NCI-H1930 (cell line): Measurements from ENCODE around the gene PHIP.
"Not testable (repeated sequence)": the region's sequence is repeated elsewhere in the genome, so short reads cannot be mapped to it uniquely, and the experiment has no call there.

Experiments used
- DNase-seq, 2 experiments: peaks; one replicate each; lab custom pipeline; 2025; lab: John Stamatoyannopoulos, UW

Gene PHIP

DNA sequence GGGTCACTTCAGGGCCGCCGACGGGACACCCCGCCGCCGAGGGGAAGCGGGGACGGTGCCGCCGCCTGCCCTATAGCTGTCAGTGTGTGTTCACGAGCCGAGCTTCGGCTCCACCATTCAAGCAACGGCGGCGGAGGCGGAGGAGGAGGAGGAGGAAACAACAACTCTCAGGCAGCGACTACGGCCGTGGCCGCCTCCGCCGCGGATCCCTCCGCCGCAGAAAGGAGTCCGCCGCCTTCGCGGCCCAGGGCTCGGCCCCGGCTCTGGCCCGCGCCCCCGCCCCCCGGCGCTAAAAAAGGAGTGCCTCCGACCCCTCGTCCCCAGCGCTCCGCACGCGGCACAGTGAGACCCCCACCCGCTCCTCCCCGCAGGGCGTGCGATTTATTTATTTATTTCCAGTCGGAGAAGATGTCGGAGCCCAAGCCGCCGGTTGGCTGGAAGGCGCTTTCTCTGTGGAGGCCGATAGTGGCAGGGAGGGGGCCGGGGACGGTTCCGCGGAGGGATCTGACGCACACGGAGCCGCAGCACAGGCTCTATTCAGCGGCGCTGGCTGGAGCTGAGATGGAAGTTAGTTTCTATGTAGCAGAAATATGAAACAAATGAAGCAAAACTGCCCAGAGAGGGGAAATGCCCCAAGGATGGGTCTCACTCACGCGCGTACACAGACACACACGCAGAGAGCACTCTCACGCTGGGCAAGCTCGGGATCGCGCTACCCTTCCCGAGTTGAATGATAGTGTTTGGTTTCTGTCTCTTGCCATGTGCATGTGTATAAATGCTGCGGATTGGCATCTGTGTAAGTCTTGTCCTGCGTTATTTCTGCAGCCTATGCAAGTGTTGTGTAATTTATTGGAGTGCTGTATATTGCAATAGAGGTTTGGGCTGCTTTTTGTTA, at the start of gene PHIP:
Gene PHIP (minus strand): TSS at position 180 of the 895 bp plus-strand sequence. CDS start 186 bp downstream, outside the sequence.
- DNase-seq: peak; percentile 81 to 88

GRCh38 chr6:79127660-79128059, 49.6 kb upstream of the PHIP start:
- no peak for DNase-seq

DNA sequence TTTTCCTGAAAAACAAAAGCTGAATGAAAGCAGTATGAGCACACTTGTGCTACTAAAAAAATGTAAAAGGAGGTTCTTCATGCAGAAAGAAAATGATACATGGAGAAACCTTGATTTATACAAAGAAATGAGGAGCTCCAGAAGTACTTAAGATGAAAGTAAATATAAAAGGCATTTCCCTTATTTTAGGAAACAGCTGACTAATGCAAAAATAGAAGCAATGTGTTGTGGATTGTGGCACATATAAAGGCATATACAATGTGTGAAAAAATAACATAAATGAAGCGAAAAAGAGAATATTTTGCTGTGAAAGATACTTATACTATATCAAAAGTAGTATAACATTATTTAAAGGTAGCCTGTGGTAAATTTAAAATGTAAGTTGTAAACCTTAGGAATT, 41.2 kb upstream of the PHIP start:
- DNase-seq: no peak

- DNase-seq: no peak
These were observed 39.7 kb upstream of the PHIP start for GRCh38 chr6:79117752-79118151.

GRCh38 chr6:79115553-79116182, 37.6 kb upstream of the PHIP start:
- DNase-seq: no peak

DNA sequence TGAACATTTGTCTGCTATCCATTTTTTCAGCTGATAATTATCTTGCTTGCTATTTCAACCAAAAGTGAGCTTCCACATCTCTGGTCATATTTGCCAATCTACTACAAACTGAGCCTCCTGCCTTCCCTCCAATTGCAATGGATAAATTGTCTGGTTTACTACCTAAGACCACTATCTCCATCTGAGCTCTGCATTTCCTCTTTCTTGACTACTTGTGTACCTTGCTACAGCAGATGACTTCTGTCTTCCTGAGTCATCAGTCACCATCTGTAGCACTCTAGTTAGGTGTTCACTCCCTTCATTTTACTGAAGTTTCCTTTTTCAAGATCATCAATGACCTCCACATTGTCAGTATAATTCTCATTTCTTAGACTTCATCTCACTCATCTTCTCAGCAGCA, 33.5 kb upstream of the PHIP start:
- no peak for DNase-seq

DNA sequence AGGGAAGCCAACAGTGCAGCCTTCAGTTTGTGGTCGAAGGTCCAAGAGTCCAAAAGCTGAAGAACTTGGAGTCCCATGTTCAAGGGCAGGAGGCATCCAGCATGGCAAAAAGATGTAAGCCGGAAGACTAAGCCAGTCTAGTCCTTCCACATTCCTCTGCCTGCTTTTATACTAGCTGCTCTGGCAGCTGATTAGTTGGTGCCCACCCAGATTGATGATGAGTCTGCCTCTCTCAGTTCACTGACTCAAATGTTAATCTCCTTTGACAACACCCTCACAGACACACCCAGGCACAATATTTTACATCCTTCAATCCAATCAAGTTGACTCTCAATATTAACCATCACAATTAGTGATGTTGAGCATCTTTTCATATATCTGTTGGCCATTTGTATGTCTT, 23.1 kb upstream of the PHIP start:
- DNase-seq: no peak

DNA sequence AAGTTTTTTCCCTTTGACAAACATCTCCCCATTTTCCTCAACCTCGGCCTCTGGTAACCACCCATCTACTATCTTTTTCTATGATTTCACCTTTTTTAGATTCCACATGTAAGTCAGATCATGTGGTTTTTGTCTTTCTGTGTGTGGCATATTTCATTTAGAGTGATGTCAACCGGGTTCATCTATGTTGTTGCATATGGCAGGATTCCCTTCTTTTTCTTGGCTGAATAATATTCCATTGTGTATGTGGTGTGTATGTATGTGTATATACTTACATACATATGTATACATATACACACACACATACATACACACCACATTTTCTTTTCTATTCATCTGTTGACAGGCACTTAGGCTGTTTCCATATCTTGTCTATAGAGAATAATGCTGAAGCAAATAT, 22.2 kb upstream of the PHIP start:
- no peak for DNase-seq

DNA sequence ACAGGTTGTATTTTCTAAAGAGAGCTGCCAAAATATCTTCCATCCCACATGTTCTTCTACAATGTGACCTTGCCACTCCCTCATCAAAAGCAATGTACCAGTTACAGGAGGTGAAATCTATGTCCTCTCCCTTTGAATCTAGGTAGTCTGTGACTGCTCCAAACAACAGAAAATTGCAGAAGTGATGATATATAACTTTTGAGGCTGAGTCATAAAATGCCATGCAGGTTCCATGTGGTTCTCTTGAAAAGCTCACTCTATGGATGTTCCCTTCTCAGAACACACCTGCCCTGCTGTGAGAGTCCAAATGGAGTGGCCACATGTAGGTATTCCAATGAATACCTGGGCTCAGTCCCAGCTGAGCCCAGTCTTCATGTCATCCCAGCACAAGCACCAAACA, 16.9 kb upstream of the PHIP start:
- no peak for DNase-seq

DNA sequence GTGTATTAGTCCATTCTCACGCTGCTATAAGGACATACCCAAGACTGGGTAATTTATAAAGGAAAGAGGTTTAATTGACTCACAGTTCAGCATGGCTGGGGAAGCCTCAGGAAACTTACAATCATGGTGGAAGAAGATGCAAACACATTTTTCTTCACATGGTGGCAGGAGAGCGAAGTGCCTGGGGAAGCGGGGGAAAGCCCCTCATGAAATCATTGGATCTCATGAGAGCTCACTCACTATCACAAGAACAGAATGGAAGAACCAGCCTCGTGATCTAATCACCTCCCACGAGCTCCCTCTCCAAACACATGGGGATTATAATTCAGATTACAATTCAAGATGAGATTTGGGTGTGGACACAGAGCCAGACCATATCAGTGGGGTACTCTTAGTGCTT, 13.7 kb upstream of the PHIP start:
- DNase-seq: not testable (repeated sequence)

DNA sequence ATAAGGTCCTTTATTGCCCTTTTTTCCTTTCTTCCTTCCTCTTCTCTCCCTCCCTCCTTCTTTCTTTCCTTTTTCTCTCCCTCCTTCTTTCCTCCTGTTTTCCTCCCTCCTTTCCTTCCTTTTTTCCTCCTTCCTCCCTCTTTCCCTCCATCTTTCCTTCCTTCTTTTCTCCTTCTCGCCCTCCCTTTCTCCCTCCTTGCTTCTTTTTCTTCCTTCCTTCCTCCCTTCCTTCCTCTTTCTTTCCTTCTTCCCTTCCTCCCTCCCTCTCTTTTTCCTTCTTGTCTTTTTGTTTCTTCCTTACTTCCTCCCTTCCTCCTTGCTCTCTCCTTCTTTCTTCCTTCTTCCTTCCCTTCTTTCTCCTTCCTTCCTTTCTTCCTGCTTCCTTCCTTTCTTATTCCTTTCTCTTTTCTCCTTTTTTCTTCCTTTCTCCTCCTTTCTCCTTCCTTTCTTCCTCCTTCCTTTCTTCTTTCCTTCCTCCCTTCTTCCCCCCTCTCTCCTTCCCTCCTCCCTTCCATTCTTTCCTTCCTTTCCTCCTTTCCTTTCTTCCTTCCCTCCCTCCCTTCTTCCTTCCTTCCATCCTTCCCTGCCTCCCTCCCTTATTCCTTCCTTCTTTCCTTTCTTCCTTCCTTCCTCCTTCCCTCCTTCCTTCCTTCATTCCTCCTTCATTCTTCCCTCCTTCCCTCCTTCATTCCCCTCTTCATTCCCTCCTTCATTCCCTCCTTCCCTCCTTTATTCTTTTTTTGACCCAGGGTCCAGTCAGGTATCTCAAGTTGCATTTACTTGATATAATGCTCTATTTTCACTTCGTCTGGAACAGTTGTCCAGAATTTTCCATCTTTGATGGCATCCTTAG, 11.7 kb upstream of the PHIP start:
- DNase-seq: no peak

DNA sequence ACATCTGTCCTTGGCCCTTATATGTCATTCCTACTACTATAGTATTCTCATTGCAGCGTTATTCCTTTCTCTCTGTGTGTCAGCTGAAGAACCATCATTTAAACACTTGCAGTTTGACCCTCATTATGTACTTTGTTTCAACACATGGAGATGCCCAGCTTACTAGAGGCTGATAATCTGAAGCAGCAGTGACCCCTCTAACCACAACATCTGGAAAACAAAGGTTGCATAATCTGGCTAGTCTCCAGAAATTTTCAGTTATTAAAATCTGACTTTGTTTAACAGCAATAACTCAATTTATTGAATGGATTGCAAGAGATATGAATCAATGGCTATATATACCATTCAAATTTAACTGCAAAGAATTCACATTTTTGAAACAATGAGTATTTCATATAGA, 6.6 kb upstream of the PHIP start:
- DNase-seq: no peak

DNA sequence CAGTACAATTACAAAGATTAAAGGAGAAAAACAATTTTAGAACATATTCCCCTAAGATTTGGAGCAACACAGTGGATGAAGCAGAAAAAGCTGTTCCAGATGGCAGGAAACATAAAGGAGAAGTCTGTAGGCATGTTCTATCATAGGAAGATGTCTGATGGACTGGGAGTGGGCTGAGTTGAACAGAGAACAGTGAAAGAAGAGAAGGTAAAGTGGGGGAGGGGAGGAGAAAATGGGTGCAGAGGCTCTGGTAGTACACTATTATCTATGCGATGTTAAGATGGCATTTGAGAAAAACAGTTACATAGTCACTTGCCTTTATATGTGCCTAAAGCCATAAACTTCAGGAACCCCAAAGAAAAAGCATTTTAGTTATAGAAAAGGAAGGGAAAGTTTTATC, 4.2 kb upstream of the PHIP start:
- DNase-seq: no peak

- no peak for DNase-seq
These were observed 3.6 kb upstream of the PHIP start for GRCh38 chr6:79081663-79082062.

DNA sequence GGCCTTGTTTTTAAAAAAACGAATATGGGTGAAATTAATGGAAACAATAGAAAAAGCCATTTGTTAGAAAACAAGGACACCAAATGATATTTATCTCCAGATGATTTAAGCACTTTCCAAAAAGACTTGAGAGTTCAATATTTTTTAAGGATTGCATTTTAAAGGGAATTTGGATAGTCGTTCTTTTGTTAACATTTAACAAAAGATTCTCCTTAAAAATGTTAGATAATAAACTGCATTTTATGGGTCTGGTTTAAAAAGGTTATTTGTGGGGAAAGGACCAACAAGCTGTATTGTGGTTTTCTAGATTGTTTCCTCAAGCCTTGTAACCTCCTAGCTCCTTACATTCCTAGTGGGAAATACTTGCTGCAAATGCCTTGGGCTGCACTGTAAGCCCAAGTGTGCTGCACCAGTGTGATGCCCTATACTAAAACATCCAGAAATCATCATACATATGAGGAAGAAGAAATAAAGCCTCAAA, 1.5 kb upstream of the PHIP start:
- no peak for DNase-seq

- peak in 1 of 2 experiments; percentile 20 for DNase-seq
These were observed 359 bp downstream of the PHIP start for GRCh38 chr6:79077715-79078074.

DNA sequence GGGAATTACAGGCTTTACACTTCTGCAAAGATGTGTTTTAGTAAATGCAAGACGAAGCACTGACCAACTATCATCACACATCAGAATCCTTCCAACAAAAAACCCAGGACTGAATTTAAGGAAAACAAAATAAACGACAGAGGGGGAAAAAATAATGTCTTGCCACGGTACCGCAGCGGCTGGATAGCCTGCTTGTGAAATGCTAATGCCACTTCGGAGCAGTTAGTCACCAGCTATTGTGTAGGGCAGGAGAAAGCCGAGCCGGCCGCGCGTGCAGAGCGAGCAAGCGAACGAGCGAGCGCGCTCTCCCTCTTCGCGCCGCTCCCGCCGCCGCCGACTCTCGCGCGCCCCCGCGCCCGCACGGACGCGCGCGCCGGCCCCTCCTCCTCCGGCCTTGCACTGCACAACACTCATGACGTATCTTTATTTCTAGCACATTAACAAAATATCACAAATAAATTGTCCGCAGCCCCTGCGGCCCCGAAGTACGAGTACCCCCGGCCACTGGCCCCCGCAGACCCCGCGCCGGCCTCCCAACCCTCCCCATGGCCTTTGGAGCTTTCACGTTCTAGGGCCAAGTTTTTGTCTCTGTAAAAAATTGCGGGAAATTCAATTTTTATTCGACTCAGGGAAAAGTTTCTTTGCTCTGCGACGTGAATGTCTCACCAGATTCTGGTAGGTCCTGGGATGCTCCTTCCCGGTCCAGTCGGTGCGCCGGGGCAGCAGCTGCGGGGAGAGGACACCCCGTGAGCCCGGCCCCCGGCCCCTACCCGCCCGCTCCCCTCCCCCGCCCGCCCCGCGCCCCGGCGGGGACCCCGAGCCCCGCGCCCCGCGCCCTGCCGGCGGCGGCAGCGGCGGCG, 1.0 kb downstream of the PHIP start:
- peak; percentile 69 to 77 for DNase-seq

- DNase-seq: no peak
These were observed 1.9 kb downstream of the PHIP start for GRCh38 chr6:79076160-79076559.

DNA sequence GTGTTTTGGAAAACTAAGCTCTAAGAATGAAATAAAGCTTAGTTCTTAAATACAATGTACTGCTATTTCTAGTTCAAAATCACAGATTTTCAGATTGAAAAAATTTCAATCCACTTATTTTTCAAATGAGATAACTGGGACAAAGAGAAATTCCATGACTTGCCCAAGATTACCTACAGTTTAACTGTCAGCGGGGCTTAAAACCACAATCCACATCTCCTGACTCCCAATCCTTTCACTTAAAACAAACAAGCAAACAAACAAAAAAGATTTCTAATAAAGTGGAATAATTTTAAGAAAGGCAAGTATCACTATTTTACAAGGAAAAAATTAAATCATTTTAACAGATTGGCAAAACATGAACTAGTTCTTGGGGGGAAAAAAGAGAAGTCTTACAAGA, 4.2 kb downstream of the PHIP start:
- DNase-seq: no peak

DNA sequence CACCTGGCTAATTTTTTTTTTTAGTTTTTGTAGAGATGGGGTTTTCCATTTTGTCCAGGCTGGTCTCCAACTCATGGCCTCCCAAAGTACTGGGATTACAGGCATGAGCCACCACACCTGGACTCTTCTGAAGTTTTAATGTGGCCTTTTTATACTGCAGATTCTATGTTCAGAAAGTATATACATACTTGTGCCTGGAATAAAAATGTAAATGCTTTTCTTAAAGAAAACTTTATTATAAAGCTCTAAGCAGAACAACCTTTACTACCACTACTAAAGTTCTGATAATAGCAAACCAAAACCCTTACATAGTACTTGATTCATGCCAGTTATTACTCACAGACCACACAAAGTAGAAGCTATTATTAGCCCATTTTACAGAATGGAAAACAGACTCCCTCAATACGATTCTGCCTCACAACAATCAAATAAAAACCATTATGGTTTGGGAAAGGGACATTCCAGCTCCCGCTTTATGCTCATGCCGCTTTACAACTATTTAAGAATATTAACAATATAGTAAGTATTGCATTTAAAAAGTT, 5.3 kb downstream of the PHIP start:
- DNase-seq: no peak

GRCh38 chr6:79071547-79071946, 6.5 kb downstream of the PHIP start:
- no peak for DNase-seq
